IMR-90 (cell line): ENCODE data around the gene STAP2. TPM values are rescaled to one million over a fixed set of nuclear protein-coding genes. Genes with fewer than 3 reads are reported as not detected.

Source experiments
- ATAC-seq: fragments of 200-7000 bp; cut with Tn5 transposase; 2 replicates; pipeline ENCODE4 v1.9.1; 2020; ENCODE audit warnings: low read depth, mild to moderate bottlenecking, moderate library complexity
- BruUV-seq: library from RNA; stranded (reverse); fragments of 400-500 nt; replicated peaks from 2 replicates; lab custom pipeline; 2021; lab: Mats Ljungman, UMichigan
- CTCF ChIA-PET: fragments of 300-600 bp; formaldehyde crosslinking; extraction: SDS; loops from one replicate; lab custom pipeline; 2021; ENCODE audit warnings: antibody characterized with exemption; lab: Yijun Ruan, JAX
- POLR2A ChIA-PET: fragments of 300-600 bp; sonication (Branson Sonifier 250); formaldehyde crosslinking; loops from one replicate; lab custom pipeline; 2022; ENCODE audit warnings: antibody characterized with exemption; ENCODE audit not compliant: unreplicated experiment; lab: Charles Lee
- DNase-seq: peaks from one replicate; pipeline ENCODE4 v3.0.0; 2013
- H2AFZ ChIP-seq: replicated peaks from 2 replicates; pipeline ENCODE3; 2013; ENCODE audit warnings: low read length, mild to moderate bottlenecking; ENCODE audit not compliant: poor library complexity
- H2AK5ac ChIP-seq: 2 replicates; pipeline ENCODE4 v1.6.1; 2013; ENCODE audit warnings: low read depth, low read length, inconsistent platforms
- H2AK9ac ChIP-seq: replicated peaks from 2 replicates; pipeline ENCODE3; 2013; ENCODE audit warnings: mild to moderate bottlenecking, low read depth, low read length, moderate library complexity; ENCODE audit not compliant: poor library complexity
- H2BK120ac ChIP-seq: 2 replicates; pipeline ENCODE4 v1.6.1; 2013; ENCODE audit warnings: low read depth, low read length, inconsistent platforms
- H2BK15ac ChIP-seq: 3 replicates; pipeline ENCODE4 v1.6.1; 2013; ENCODE audit warnings: low read depth, low read length, inconsistent platforms
- H2BK20ac ChIP-seq: 2 replicates; pipeline ENCODE4 v1.6.1; 2013; ENCODE audit warnings: low read depth, mild to moderate bottlenecking, inconsistent platforms, low read length, moderate library complexity
- H2BK5ac ChIP-seq: 2 replicates; pipeline ENCODE4 v1.6.1; 2013; ENCODE audit warnings: mild to moderate bottlenecking, low read depth, low read length, inconsistent platforms; ENCODE audit not compliant: poor library complexity, severe bottlenecking
- H3K14ac ChIP-seq: replicated peaks from 2 replicates; pipeline ENCODE4 v1.6.1; 2013; ENCODE audit warnings: low read depth, low read length, inconsistent platforms
- H3K18ac ChIP-seq: 2 replicates; pipeline ENCODE4 v1.6.1; 2013; ENCODE audit warnings: low read depth, low read length, control low read depth
- H3K23ac ChIP-seq: 2 replicates; pipeline ENCODE4 v1.6.1; 2013; ENCODE audit warnings: low read depth, low read length, inconsistent platforms
- H3K27ac ChIP-seq: 2 replicates; pipeline ENCODE4 v1.5.1; 2013; ENCODE audit warnings: mild to moderate bottlenecking, control low read depth, low read length; ENCODE audit not compliant: insufficient read depth
- H3K27me3 ChIP-seq: 2 replicates; pipeline ENCODE4 v1.6.1; 2013; ENCODE audit warnings: low read length; ENCODE audit not compliant: control insufficient read depth, insufficient read depth
- H3K36me3 ChIP-seq: 2 replicates; pipeline ENCODE4 v1.6.1; 2013; ENCODE audit warnings: low read length, mixed read lengths; ENCODE audit not compliant: control insufficient read depth, insufficient read depth
- H3K4ac ChIP-seq: 2 replicates; pipeline ENCODE4 v1.6.1; 2013; ENCODE audit warnings: low read depth, low read length, inconsistent platforms
- H3K4me1 ChIP-seq: 2 replicates; pipeline ENCODE4 v1.6.1; 2013; ENCODE audit warnings: low read length, mixed read lengths; ENCODE audit not compliant: control insufficient read depth, insufficient read depth
- H3K4me2 ChIP-seq: 2 replicates; pipeline ENCODE4 v1.6.1; 2013; ENCODE audit warnings: low read depth, mild to moderate bottlenecking, control low read depth, low read length, moderate library complexity
- H3K4me3 ChIP-seq: 2 replicates; pipeline ENCODE4 v1.5.1; 2013; ENCODE audit warnings: low read depth, mild to moderate bottlenecking, control low read depth, low read length, moderate library complexity; ENCODE audit not compliant: insufficient read depth
- H3K56ac ChIP-seq: 2 replicates; pipeline ENCODE4 v1.6.1; 2013; ENCODE audit warnings: low read length, inconsistent platforms; ENCODE audit not compliant: insufficient read depth; ENCODE audit errors: extremely low read depth
- H3K79me1 ChIP-seq, 2 experiments: 2 replicates each; pipeline ENCODE4 v1.6.1; 2013; ENCODE audit warnings: low read length in 2 of 2, inconsistent platforms in 1 of 2, low read depth in 1 of 2
- H3K9ac ChIP-seq: 2 replicates; pipeline ENCODE4 v1.6.1; 2013; ENCODE audit warnings: low read depth, low read length, control low read depth
- H3K9me1 ChIP-seq: 2 replicates; pipeline ENCODE4 v1.6.1; 2013; ENCODE audit warnings: low read length, inconsistent platforms; ENCODE audit not compliant: insufficient read depth
- H3K9me3 ChIP-seq: 2 replicates; pipeline ENCODE4 v1.6.1; 2013; ENCODE audit warnings: low read length; ENCODE audit not compliant: control insufficient read depth, insufficient read depth
- H4K20me1 ChIP-seq: 2 replicates; pipeline ENCODE4 v1.6.1; 2013; ENCODE audit warnings: low read length, inconsistent platforms; ENCODE audit not compliant: insufficient read depth
- H4K5ac ChIP-seq: 2 replicates; pipeline ENCODE4 v1.6.1; 2013; ENCODE audit warnings: mild to moderate bottlenecking, low read depth, low read length, control low read depth
- H4K8ac ChIP-seq, 2 experiments: 2 replicates each; pipeline ENCODE4 v1.6.1; 2013; ENCODE audit warnings: low read depth in 2 of 2, low read length in 2 of 2, control low read depth in 1 of 2, inconsistent platforms in 1 of 2
- H4K91ac ChIP-seq: 2 replicates; pipeline ENCODE4 v1.6.1; 2013; ENCODE audit warnings: low read depth, low read length, inconsistent platforms; ENCODE audit not compliant: insufficient read depth
- CHD1 ChIP-seq: IDR thresholded peaks from 2 replicates; pipeline ENCODE4 v1.6.1; 2012; ENCODE audit warnings: low read depth, low read length, improper control_type of control experiment
- CTCF ChIP-seq: conservative IDR thresholded peaks from 2 replicates; pipeline ENCODE4 v1.5.1; 2012; ENCODE audit warnings: mild to moderate bottlenecking, low read depth, low read length, improper control_type of control experiment
- MAFK ChIP-seq: IDR thresholded peaks from 2 replicates; pipeline ENCODE4 v1.6.1; 2012; ENCODE audit warnings: low read depth, low read length, improper control_type of control experiment
- MAZ ChIP-seq: IDR thresholded peaks from 2 replicates; pipeline ENCODE4 v1.6.1; 2012; ENCODE audit warnings: low read depth, mild to moderate bottlenecking, low read length, improper control_type of control experiment, moderate library complexity, borderline replicate concordance
- MXI1 ChIP-seq: IDR thresholded peaks from 2 replicates; pipeline ENCODE4 v1.6.1; 2012; ENCODE audit warnings: low read depth, mild to moderate bottlenecking, low read length, moderate library complexity, borderline replicate concordance
- NFE2L2 ChIP-seq: fragments of 150-350 bp; IDR thresholded peaks from 2 replicates; pipeline ENCODE4 v1.6.1; 2016; ENCODE audit warnings: low read depth, mild to moderate bottlenecking, low read length
- POLR2A ChIP-seq: IDR thresholded peaks from 2 replicates; pipeline ENCODE4 v1.6.1; 2012; ENCODE audit warnings: mild to moderate bottlenecking, low read depth, low read length
- RAD21 ChIP-seq: IDR thresholded peaks from 2 replicates; pipeline ENCODE4 v1.6.1; 2012; ENCODE audit warnings: low read length, improper control_type of control experiment
- SMC3 ChIP-seq: fragments of 150-350 bp; IDR thresholded peaks from 2 replicates; pipeline ENCODE4 v1.6.1; 2016; ENCODE audit warnings: low read depth, mild to moderate bottlenecking, antibody characterized with exemption, low read length, moderate library complexity
- USF2 ChIP-seq: fragments of 150-350 bp; IDR thresholded peaks from 2 replicates; pipeline ENCODE4 v1.6.1; 2017; ENCODE audit warnings: mild to moderate bottlenecking, antibody characterized with exemption, low read length, low read depth
- WGBS, 2 experiments: methylation state at CpG; one replicate each; pipeline versions ENCODE4 v1.1.5 to v1.1.7; 2013; ENCODE audit warnings: missing lambda C conversion rate in 2 of 2; ENCODE audit not compliant: insufficient read length in 1 of 2; ENCODE audit errors: extremely low coverage in 2 of 2; 5-methylcytosine and 5-hydroxymethylcytosine counted together
- dilution Hi-C: fragments of 300-500 bp; cut with HindIII; formaldehyde crosslinking; loops from one replicate; pipeline ENCODE4 v1.14.3; 2018; ENCODE audit warnings: low sequenced_read_pairs; ENCODE audit not compliant: unreplicated experiment
- in situ Hi-C: fragments of 300-500 bp; cut with MboI; formaldehyde crosslinking; loops from 3 replicates; pipeline ENCODE4 v1.14.3; 2019; ENCODE audit warnings: low sequenced_read_pairs, inconsistent platforms, mixed read lengths
- intact Hi-C: fragments of 100-400 bp; cut with micrococcal nuclease; formaldehyde crosslinking; loops from 2 replicates; pipeline ENCODE4 v1.10.0; 2022
- polyA plus RNA-seq, 3 experiments: library from polyadenylated mRNA; depleted of rRNA; stranded (reverse); fragments of >200 nt; gene quantifications; 2 replicates each; pipeline ENCODE4 v1.2.3, GENCODE V29; 2012; ENCODE audit warnings: low replicate concordance in 1 of 3
- total RNA-seq: library from RNA; depleted of rRNA; stranded (reverse); fragments of >200 nt; gene quantifications from 2 replicates; pipeline ENCODE4 v1.2.3, GENCODE V29; 2012
- TF ChIP-seq, protein P1 (sequence below): fragments of 150-350 bp; IDR thresholded peaks from 2 replicates; pipeline ENCODE4 v1.6.1; 2016; ENCODE audit warnings: low read depth, mild to moderate bottlenecking, low read length, moderate library complexity, borderline replicate concordance

The STAP2 gene
- total and polyA plus RNA-seq, 2 of the 4 experiments (the other 2 are of a cell fraction), result 1.3 to 3.4 TPM

DNA sequence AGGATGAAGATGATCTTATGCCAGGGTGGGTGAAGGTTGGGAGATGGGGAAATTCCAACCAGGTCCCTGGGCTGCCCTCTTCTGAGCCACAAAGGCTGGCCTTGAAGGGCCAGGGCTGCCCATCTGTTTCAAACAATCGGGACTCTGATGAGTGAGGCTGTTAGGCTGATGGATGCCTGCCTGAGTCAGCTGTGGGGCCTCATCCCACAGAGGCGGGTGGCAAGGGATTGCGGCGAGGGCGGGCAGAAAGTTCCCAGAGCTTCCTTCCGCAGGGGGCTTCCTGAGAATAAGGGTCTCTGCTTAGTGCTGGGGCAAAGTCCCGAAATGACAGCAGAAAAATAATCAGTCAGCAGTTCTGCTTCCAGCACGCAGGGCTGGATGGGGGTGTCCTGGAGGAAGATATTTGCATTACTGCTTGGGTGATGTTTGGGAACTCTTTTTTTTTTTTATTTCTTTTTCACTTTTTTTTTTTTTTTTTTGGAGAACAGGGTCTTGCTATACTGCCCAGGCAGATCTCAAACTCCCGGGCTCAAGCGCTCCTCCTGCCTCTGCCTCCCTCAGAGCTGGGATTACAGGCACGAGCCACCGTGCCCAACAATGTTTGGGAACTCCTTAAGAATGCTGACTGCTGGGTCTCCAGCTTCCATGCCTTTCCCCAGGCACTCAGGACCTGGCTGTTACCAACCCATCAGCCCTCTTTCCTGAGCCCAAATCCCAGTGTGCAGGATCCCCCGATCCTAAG lies 47.6 kb upstream of the STAP2 start (continued):
- TF ChIP-seq, protein P1, sequence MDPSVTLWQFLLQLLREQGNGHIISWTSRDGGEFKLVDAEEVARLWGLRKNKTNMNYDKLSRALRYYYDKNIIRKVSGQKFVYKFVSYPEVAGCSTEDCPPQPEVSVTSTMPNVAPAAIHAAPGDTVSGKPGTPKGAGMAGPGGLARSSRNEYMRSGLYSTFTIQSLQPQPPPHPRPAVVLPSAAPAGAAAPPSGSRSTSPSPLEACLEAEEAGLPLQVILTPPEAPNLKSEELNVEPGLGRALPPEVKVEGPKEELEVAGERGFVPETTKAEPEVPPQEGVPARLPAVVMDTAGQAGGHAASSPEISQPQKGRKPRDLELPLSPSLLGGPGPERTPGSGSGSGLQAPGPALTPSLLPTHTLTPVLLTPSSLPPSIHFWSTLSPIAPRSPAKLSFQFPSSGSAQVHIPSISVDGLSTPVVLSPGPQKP, result no peak

DNA sequence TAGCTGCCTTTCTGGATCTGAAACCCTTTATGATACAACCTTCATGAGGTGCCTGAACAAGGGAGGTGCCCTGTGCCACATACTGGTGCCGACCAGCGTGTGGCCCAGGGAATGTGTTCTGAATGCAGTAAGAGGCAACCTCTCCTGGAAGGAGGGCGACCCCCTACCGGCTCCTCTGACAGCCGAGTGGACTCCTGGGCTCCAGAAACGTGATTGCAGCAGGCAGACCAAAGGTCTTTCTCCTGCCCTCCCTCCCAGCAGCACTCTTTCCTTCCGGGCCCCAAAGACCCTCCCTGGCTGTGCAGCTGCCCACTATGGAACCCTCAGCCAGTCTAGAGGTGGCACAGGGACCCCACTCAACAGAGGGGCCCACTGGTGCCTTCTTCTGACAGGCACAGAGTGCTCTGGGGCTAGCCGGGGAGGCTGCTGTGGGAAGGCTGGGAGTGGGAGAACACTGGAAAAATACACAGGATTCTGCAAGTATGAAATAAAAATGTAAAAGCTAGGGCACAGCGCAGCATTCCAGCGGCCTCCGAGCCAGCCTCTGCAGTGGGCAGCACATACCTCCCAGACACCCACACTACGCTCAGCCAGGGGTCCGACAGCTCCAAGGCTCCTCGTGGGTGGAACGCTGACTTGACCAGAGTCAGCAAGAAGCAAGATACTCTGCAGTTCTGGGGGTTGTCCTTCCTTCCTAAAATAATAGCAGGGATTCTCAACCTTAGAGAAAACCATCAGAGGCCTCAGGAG lies 46.8 kb upstream of the STAP2 start:
- 87% methylated on average over 4 of the region's 15 CpGs; no CpG with 5 or more reads in 1 of the 2 experiments for WGBS, 2 experiments
- peaks cover 26% of the 10 kb centered on the region for H3K4me1 ChIP-seq
- H2BK20ac ChIP-seq, result no peak overlapping the region
- no peak overlapping the region for H2AFZ ChIP-seq
- BruUV-seq, result no TSS peak
- no peak overlapping the region; the same call in 1 of the 2 replicates for H2AK5ac ChIP-seq
- CTCF ChIA-PET, result no interaction called here
- DNase-seq (no peak), ATAC-seq (no peak)
- peak overlapping the region; percentile 40 for H2BK5ac ChIP-seq
- H3K36me3 ChIP-seq, result peaks cover 20% of the 10 kb centered on the region
- no peak overlapping the region for H4K5ac ChIP-seq
- H3K23ac ChIP-seq, result 0 out of 2 replicates have a peak overlapping the region, but pooled peaks have one; percentile 41
- H3K14ac ChIP-seq, result peak overlapping the region; percentile 52; the same call in 1 of the 2 replicates
- H4K91ac ChIP-seq, result no peak overlapping the region
- POLR2A ChIA-PET, result no interaction called here
- TF ChIP-seq POLR2A (no peak), USF2 (no peak), CHD1 (no peak), MAZ (no peak), CTCF (no peak), SMC3 (no peak), NFE2L2 (no peak), RAD21 (no peak), MAFK (no peak), MXI1 (no peak)
- peaks cover 90% of the 10 kb centered on the region for H4K20me1 ChIP-seq
- peaks cover 17 to 89% of the 10 kb centered on the region in 2 experiments for H3K79me1 ChIP-seq
- H3K4me2 ChIP-seq, result no peak overlapping the region
- peaks cover 20% of the 10 kb centered on the region; the same call in 1 of the 2 replicates for H3K9me1 ChIP-seq
- no peak overlapping the region for H3K9ac ChIP-seq
- no peaks in the 10 kb centered on the region for H3K9me3 ChIP-seq
- H3K27ac ChIP-seq, result peak overlapping the region; percentile 16
- intact Hi-C loops, result no loop called here
- no peak overlapping the region for H3K4me3 ChIP-seq
- H3K56ac ChIP-seq, result no peak overlapping the region
- H2BK15ac ChIP-seq, result no peak overlapping the region
- H3K18ac ChIP-seq, result no peak overlapping the region
- H3K27me3 ChIP-seq, result no peaks in the 10 kb centered on the region
- no peak overlapping the region for H2BK120ac ChIP-seq
- dilution Hi-C loops, result no loop called here
- peak overlapping the region; percentile 62 for H3K4ac ChIP-seq
- peak overlapping the region; percentile 56 for H2AK9ac ChIP-seq
- in situ Hi-C loops, result no loop called here
- H4K8ac ChIP-seq, result peak overlapping the region in 1 of 2 experiments; percentile 11; a peak in 1 of 4 replicates
